GM12873 (cell line): Measurements from ENCODE around the gene KCNJ5.

ENCODE experiments used
- TF ChIP-seq, protein P1 (sequence below): IDR thresholded peaks from 2 replicates; pipeline ENCODE4 v1.5.1; 2012; ENCODE audit warnings: low read depth, mild to moderate bottlenecking, moderate library complexity, low read length, control low read depth; ENCODE audit not compliant: insufficient read depth; ENCODE audit errors: missing control alignments

The KCNJ5 gene

GRCh38 chr11:128925250-128925600, 34.1 kb downstream of the KCNJ5 start:
- TF ChIP-seq, protein P1, sequence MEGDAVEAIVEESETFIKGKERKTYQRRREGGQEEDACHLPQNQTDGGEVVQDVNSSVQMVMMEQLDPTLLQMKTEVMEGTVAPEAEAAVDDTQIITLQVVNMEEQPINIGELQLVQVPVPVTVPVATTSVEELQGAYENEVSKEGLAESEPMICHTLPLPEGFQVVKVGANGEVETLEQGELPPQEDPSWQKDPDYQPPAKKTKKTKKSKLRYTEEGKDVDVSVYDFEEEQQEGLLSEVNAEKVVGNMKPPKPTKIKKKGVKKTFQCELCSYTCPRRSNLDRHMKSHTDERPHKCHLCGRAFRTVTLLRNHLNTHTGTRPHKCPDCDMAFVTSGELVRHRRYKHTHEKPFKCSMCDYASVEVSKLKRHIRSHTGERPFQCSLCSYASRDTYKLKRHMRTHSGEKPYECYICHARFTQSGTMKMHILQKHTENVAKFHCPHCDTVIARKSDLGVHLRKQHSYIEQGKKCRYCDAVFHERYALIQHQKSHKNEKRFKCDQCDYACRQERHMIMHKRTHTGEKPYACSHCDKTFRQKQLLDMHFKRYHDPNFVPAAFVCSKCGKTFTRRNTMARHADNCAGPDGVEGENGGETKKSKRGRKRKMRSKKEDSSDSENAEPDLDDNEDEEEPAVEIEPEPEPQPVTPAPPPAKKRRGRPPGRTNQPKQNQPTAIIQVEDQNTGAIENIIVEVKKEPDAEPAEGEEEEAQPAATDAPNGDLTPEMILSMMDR, result no peak

DNA sequence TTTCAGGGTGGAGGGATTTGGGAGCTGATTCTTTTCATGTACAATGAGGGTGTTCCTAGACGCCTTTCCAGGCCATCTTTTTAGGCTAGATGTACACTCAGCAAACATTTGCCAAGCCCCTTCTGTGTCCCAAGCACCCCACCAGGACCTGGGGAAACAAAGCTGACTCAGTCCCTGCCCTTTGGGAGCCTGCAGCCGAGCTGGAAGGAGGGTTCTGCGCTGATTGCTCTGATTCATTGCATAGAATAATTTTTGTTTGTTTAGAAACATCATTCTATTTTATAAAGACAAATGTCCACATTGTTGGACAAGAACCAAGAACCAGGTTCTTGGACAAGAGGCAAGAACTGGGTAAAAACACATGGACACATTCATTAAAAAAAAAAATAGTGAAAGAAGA, 34.8 kb downstream of the KCNJ5 start:
- TF ChIP-seq, protein P1, result no peak

DNA sequence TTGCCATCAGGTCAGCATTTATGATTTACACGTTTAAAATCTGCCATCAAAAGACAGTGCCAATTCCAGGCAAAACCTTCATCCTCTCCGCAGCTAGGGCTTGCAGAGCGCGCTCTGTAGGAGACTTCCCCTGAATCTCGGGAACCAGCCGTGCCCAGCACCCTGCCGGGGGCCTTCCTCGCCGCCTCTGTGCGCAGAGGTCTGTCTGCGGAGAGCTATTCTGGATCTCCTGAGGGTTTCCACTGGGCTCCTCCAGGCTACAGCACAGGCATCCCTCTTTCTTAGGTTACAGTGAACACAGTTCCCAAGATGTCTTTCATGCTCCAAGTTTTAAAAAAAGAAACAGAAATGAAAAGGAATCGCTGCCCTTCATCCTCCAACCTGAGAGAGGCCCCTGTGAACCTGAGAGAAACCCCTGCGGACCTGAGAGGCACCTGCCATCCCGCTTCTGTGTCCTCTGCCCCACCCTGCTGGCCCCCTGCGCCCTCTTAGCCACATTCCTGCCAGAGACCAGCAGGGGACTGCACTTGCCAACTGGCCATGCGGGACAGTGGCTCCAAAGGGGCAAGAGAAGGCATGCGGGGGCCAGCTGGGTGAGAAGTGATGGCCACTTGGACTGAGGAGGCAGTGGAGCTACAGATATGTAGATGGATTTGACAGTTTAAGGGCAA, 35.4 kb downstream of the KCNJ5 start:
- TF ChIP-seq, protein P1, result no peak

GRCh38 chr11:128927108-128927461, 35.9 kb downstream of the KCNJ5 start:
- TF ChIP-seq, protein P1, result no peak

GRCh38 chr11:128927683-128928336, 36.7 kb downstream of the KCNJ5 start:
- TF ChIP-seq, protein P1, result no peak

- TF ChIP-seq, protein P1, result no peak
Measured at GRCh38 chr11:128928400-128928799, 37.2 kb downstream of the KCNJ5 start.

GRCh38 chr11:128929468-128929867, 38.3 kb downstream of the KCNJ5 start:
- TF ChIP-seq, protein P1, result no peak
